Measurements from ENCODE around the gene MYL1.

The MYL1 gene

DNA sequence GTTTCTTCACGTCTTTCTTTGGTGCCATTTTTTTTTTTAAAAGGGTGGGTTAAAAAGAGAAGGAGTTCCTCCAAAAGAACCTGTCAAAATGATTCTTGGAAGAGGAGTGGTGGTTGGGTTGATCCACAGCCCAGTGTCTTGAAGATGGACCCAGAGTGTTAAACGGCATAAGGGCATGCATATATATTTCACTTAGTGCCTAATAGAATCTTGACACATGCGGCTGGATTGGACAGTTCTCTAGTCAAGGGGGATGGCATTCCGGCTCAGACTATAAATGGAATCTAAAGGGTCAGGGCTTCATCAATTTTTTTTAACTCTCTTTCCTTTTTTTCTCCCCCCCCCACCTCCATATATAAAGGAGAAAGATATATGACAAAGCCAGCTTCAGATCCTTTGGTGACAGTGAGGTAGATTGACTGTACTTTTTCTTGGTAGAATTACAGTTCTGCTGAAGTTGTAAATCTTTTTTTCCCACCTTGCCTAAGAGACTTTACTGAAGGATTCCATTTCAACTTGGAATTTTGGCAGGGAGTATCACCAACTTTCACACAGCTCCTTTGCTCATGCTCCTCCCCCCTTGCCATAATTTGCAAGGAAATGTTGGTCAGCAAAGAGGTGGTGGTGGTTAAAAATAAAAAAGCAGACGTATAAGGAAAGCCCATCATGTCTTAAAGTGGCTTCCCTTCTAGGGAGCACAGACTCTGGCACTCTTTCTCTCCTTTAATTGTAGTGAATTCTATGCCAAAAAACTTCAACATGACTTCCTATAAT is at the start of gene MYL1:
MYL1 (minus strand) TSS at position 160 of the 774 bp plus-strand sequence; CDS start at position 28, 132 bp downstream.
- DNase-seq, result no peak

DNA sequence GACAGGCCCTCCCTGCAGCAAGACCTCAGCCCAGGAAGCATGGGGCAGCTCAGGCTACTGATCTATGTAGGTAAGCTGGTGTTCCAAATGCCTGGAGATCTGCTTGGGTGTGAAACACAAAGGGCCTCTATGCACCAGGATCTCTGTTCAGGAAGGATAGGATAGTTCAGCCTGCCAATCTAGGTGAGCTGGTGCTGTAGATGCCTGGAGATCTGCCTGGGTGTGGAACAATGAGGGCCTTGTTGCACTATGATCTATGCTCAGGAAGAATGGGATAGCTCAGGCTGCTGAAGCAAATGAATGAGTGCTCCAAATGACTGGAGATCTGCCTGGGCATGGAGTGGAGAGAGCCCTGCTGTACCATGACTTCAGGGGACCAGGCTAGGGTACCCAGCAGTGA is 48.9 kb upstream of the MYL1 start:
- no peak for DNase-seq

DNA sequence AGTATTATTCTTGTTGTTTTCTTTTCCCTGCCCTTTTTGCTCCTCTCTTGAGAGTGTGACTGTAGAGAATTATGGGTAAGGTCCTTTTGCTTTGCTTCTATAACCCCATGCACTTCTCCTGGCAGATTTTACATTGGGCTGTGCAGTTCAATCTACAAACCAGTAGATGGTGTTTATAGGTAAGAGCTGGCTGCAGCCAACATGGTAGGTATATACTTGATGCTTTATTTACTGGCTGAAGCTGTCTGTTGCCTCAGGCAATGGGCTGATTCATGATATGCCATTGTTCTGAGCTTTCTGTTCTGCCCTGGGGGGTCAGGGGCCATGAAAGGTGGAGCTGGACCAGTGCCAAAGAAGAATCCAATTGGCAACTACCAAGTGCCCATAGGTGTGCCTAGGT is 48.3 kb upstream of the MYL1 start:
- no peak for DNase-seq

DNA sequence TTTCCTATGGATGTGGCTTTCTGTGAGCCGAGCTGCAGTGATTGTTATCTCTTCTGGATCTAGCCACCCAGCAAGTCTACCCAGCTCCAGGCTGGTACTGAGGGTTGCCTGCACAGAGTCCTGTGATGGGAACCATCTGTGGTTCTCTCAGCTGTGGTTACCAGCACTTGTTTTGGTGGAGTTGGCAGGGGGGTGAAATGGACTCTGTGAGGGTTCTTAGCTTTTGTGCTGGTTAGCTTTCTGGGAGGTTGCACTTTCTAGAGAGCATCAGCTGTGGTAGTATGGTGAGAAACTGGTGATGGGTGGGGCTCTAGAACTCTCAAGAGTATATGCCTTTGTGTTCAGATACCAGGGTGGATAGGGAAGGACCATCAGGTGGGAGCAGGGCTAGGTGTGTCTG is 45.4 kb upstream of the MYL1 start:
- DNase-seq, result no peak

DNA sequence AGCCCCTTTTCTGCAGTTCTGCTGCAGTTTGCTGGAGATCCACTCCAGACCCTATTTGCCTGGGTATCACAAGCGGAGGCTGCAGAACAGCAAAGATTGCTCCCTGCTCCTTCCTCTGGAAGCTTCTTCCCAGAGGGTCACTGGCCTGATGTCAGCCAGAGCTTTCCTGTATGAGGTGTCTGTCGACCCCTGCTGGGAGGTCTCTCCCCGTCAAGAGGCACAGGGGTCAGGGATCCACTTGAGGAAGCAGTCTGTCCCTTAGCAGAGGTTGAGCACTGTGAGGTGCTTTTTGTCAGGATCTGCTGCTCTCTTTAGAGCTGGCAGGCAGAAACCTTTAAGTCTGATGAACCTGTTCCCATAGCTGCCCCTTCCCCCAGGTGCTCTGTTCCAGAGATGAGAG is 42.0 kb upstream of the MYL1 start:
- DNase-seq, result no peak

DNA sequence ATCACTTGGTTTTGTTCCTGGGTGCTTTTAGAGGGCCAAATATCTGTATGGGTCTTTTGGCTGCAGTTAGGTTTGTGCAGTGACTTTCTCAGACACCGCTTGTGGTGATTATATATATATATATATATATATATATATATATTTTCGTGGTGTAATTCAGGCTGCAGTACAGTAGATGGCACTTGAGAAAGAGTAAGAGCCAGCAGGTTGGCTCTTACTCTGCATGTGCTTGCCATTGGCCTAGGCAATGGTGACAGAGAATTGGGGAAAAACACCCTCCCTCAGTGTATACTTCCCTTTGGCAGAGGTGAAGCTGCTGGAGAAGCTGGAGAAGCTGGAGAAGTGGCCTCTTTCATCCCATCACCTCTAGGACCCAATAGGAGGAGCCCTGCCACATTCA is 22.2 kb upstream of the MYL1 start:
- no peak for DNase-seq

DNA sequence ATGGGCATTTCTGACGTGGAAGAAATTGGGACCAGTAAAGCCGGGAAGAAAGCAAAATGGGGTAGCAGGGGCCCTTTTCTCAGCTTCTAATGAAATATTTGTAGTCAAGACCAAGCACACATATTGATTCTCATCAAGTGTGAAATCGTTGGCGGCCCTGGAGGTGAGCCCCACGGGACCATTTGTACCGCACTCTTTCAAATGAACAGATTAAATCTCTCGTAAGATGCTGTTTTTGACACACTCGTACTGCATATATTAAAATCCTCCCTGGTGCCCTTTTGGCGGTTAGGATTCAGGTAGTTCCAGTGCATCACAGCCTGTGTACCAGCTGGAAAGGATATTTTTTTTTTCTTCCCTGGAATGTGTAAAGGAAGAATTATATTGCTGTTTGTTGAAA is 9.9 kb upstream of the MYL1 start:
- no peak for DNase-seq

DNA sequence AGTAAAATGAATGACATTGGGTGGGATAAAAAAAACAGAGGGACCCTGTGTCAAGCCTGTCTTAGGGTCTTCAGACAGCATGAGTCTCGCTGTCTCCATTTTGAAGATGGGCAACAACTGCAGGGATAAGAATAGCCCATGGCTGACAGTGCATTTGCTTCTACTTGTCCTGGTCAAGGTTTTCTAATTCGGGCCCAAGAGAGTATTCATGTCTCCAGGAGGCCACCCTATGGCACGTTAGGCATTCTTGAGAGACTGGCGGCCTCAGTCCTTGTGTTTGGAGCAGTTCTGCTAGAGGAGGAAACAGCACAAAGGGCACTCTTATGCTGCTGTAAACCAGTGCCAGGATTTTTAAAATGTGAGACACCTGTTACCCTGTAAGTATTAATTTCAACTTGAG is 9.5 kb upstream of the MYL1 start:
- DNase-seq, result no peak

DNA sequence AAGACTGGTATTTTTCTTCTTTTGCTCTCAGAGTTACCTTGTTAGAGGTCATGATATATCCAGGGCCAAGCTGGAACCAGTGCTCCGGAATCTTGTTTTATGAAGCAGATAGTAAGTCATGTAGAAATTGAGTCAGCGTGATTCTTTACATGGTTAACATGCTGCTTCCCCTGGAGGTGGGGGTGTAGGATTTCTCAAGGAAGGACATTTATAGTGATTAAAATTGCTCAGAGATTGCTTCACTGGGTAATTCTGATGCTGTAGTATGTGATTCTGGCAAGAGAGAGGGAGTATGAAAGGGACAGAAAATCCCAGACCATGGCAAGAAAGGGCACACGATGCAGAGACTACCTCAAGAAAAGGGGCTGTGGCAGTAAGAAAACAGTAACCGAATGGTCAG is 8.0 kb upstream of the MYL1 start:
- DNase-seq, result no peak

DNA sequence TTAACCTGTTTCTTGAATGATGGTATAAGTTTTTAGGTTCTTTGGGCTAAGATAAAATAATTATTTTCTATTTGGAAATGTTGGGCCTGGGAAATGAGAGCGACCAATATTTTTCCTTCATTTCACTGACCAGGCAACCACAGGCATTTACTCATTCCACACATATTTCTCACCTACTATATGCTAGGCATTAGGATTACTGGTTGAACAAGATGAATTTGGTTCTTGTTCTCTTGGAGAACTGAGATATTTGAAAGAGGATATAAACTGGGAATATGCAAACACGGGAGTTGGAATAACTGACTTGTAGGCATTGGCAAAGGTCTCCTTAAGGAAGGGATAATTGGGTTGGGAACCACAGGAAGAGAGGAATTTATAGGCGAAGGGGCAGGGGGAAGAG is 3.9 kb upstream of the MYL1 start:
- no peak for DNase-seq

DNA sequence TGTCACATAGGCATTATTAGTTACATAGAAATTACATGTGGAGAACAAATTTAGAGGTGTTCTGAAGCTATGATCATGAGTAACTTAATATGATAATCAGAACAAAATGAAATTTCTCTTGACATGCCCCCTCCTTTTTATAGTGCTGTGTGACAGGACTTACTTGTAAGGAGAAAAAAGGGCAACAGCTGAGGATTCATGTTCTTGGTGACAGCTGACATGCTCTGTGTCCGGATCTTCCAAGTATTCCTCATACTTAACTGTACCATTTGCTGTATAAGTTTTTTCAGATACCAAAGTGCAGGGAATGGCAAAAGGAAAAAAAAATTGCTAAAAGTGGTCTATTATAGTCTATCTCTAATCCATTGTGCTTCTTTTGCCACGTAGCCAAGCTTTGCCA is 3.5 kb upstream of the MYL1 start:
- no peak for DNase-seq

DNA sequence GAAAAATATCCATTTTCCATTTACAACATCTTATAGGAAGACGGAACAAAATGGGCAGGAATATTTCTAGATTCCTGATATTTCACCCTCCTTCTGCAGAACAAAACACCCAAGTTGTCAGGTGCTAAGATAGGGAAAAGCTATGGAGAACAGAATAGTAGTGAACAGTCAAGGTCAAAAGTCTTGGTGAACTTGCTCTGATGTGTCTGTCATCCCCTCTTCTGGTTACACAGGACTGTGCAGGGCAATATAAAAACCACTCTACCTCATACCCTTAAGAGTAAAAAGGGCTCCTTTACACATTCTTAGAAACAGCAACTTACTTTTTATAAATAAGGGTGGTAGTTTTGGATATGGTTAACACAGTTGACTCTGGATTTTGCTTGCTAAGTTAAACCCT is 4.4 kb downstream of the MYL1 start:
- DNase-seq, result no peak

DNA sequence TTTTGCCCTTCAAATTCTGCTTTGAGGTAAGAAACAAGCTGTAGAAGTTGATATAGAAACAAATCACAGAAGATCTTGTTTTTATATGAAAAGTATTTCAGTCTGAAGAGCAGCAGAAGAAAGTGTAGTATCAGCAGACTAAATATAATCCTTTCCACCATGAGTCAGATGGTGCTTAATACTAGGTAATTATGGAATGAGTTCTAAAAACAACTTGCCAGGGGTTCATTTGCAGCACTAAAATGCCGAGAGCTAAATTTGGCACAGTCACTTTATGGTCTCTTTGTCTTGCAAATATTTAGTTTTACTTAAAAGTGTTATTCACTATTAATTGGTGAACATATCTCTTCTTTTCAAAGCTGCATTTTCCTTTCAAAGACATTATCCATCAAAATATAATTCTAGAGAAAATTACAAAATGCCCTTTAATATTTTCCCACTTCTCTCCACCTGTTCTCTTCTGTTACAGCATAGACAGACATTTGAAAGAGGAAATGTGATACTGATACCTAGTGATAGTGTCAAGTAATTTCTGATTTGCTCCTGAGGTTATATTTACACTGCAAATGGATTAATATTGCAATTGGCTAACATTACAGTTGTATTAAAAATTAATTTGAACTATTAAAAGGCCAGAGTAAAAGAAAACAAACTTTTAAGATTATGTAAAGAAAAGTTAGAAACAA is 5.3 kb downstream of the MYL1 start:
- DNase-seq, result no peak

DNA sequence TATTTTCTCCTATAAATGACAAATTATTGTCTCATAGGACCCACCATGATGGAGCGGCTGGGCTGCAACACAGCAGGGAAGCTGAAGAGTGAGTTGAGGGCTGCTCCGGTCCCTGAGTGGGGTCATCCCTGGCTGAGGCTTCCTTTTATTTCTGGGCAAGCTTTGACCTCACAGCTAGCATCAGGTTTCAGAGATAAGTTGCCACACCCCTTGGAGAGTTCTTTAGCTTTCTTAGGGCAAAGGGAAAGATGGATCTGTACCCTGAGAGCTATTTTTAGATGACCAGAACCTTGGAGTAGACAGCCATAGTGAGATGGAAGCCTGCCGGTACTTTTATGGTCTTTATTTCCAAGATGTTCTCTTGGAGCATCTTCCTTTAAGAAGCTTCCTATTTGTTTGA is 11.5 kb downstream of the MYL1 start:
- DNase-seq, result no peak

DNA sequence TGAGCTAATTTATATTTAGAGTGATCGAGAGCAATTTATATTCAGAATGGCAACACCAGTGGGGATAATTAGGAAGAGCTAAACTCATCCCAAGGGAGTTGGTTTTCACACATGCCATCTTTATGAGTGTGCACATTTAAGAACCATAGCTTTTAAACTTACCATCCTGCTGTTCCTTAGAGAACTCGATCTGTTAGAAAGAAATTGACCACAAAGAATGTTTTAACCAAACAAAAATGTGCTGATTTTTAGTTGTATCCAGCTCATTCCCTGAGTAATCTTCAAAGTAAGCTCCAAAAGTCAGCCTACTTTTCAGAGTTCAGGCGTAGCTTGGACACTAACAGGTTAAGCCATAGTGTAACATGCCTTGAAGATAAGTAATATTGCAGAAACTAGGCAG is 12.6 kb downstream of the MYL1 start:
- DNase-seq, result no peak

DNA sequence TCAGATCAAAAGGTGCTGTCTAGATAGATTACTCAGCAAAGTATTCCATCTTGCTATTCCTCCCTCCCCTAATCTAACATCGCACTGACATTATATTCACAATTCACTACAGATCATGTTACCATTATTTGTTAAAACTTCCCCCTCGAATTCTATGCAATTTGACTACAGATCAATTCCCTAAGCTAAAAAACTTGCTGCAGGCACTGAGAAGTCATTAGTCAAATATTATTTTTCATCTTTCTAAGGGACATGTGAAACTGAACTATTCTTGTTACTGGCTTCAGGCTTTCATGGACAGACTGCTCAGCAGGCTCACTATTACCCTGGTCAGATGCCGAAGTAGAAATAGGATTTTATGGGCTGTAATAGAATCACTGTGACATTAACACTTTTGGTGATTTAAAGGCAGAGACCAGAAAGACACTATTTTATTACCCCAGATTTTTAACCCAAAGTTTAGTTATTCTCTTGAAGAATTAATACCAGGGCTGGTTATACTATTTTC is 15.1 kb downstream of the MYL1 start:
- no peak for DNase-seq

DNA sequence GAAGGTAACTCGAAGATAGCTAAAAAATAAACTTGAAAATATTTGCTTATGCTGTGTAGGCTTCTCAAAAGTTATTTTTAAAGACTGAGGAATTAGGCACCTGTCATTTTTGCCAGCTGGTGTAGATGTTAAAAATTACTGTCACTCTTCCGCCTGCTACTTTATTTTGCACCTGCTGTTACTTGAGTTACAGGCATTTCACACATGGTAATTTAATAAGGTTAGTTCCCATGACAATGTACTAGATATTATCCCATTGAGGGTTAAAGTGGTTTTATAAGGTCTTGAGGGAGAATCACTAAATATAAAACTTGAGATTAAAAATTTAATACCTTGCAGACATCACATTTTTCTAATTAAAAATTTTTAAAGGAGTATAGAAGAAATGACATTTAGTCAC is 26.6 kb downstream of the MYL1 start:
- DNase-seq, result no peak

DNA sequence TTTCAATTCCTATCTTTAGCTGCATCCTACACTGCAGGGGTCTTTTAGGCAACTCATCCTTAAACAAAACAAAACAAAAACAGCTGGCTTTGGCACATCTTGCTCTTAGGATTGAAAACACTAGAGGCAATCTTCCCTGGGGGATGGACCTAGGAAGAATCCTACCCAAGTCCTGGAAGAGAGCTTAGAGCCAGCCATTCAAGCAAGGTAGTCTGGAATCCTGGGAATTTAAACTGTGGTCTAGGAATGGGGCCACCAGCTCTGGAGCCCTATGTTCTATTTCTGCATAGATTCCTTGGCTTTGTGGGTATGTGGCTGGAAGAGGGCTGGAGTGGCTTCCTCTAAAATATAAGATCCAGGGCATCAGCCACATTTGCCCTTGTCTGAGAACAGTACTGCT is 27.7 kb downstream of the MYL1 start:
- no peak for DNase-seq

DNA sequence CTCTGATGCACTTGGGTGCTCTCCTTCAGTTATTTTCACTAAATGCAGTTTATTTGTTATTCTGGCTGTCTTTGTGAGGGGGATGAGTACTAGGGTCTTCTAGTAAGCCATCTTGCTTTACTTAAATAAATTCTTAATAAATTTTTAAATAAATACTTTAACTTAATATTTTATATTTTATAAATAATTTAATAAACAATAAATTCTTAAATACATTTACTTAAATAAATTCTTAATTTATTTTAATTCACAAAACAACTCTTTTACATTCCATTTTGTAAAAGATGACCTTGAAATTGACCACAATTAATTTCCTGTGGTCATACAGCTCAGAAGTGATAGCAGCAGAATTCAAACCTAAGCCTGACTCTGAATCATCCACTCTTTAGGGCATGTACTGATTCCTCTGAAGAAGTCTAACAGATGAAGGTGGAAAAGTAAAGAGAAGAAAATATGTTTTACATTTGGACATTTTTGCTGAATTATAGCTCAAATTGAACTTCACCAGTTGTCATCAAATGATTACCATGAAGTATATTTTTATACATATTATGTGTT is 28.8 kb downstream of the MYL1 start:
- no peak for DNase-seq

DNA sequence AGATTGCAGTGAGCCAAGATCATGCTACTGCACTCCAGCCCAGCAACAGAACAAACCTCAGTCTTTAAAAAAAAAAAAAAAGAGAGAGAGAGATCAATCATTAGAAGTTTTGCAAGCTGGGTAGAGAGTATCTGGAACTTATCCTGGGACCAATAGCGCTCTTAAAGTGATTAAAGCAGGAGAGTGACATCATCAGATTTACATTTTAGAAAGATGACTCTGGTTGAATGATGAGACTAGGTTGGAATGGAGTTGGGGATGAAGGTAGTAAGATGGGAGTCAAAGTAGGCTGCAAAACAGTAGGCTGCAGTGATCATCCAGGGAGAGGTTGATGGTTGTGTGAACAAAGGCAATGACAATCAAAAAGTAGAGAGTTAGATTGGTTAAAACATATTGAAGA is 37.8 kb downstream of the MYL1 start:
- no peak for DNase-seq

DNA sequence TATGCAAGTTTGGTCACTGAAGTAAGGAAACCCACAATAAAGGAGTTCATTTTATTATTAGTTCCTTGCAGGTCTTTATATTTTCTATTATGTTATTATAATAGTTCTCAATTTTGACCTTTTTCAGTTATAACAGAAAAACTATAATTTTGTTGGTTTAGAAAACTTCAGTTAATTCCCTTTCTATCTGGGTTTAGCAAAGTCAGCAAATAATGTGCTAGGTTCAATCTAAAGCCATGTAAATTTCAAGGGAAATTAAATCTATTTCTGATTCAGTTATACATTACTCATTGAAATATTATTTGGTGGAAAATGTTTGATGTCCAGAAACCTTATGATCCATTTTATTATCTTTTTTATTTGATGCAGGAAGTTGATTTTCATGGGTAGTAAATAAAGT is 43.7 kb downstream of the MYL1 start:
- DNase-seq, result no peak

DNA sequence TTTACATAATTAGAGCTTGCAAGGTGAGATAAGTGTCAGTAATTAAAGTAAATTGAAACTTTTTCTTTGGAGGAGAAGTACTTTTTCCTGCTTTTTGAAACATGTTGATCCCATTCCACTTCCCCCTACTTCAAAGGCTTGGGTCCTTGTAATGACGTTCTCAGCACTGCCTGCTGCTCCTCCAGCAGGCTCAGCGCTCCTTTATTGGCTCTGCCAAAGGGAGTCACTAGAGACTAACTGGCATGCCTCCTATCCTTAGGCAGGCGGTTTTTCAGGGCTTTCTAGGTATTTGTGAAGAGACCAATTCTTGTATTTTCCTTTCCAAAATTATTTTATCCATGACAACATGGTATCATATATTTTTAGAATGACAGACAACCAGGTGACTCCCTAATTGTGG is 45.8 kb downstream of the MYL1 start:
- no peak for DNase-seq

DNA sequence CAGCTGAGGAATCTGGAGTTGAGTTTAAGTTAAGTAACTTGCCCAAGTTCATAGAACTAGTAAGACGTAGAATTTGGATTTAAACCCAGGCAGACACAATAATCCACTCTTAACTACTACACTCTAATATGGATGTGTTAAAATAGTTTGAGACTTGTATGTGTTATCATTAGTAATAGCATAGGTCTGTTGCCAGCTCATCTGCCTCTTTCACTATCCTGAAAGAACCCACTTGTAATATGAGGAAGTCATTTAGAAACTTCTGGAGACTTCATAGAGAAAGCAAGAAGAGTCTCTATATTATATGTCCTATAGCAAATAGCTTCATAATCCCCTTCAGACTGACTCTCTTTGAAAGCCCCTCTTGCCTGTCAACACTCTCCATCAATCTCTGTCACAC is 46.7 kb downstream of the MYL1 start:
- DNase-seq, result no peak
